HEK293 (cell line): ENCODE data around the gene CHST3.
A peak's percentile ranks its signal among the peaks of the same experiment; 100 is the strongest.

Experiments
- CTCF ChIA-PET: fragments of 350-600 bp; formaldehyde crosslinking; extraction: SDS; loops from one replicate; lab custom pipeline; 2021; ENCODE audit warnings: antibody characterized with exemption; lab: Yijun Ruan, JAX
- POLR2A ChIA-PET: fragments of 300-600 bp; formaldehyde crosslinking; extraction: SDS; loops from one replicate; lab custom pipeline; 2020; ENCODE audit warnings: antibody characterized with exemption, inconsistent platforms; lab: Yijun Ruan, JAX
- H3K27ac ChIP-seq: fragments of 200-500 bp; sonication (Bioruptor generic); 2 replicates; pipeline ENCODE4 v1.5.1; 2014; ENCODE audit warnings: low read depth, low read length, control low read depth, inconsistent platforms; ENCODE audit errors: extremely low read depth
- H3K36me3 ChIP-seq, 2 experiments: fragments of 200-500 bp in 1 of 2; sonication (Bioruptor generic) in 1 of 2; 1 replicate in 1 of 2; 2 replicates in 1 of 2; pipeline ENCODE4 v1.5.1; 2014 to 2017; ENCODE audit warnings: inconsistent platforms in 2 of 2, low read length in 2 of 2; ENCODE audit not compliant: control insufficient read depth in 2 of 2, insufficient read depth in 1 of 2
- H3K4me1 ChIP-seq: fragments of 200-500 bp; sonication (Bioruptor generic); 2 replicates; pipeline ENCODE4 v1.5.1; 2014; ENCODE audit warnings: mild to moderate bottlenecking, low read length, inconsistent platforms; ENCODE audit not compliant: control insufficient read depth, insufficient read depth
- H3K4me3 ChIP-seq: 2 replicates; pipeline ENCODE4 v1.5.1; 2011; ENCODE audit warnings: low read depth, mild to moderate bottlenecking, control low read depth, low read length, moderate library complexity
- H3K9me3 ChIP-seq: fragments of 200-500 bp; sonication (Bioruptor generic); 2 replicates; pipeline ENCODE4 v1.5.1; 2014; ENCODE audit warnings: low read depth, low read length, inconsistent platforms; ENCODE audit not compliant: control insufficient read depth, insufficient read depth
- HOXA7 ChIP-seq: sonication (generic); formaldehyde crosslinking; IDR thresholded peaks from 2 replicates; pipeline ENCODE4 v1.8.1; 2022; ENCODE audit warnings: missing genetic modification reagents, borderline replicate concordance
- KLF10 ChIP-seq: fragments of 450-650 bp; IDR thresholded peaks from 2 replicates; pipeline ENCODE4 v1.5.1; 2018; ENCODE audit warnings: missing biosample characterization, mild to moderate bottlenecking, missing genetic modification characterization
- MZF1 ChIP-seq: fragments of 450-650 bp; formaldehyde crosslinking; IDR thresholded peaks from 2 replicates; pipeline ENCODE4 v1.5.1; 2017; ENCODE audit warnings: missing biosample characterization, missing genetic modification characterization, borderline replicate concordance
- TCF7L2 ChIP-seq: IDR thresholded peaks from 2 replicates; pipeline ENCODE4 v1.6.1; 2011; ENCODE audit warnings: low read depth, mild to moderate bottlenecking, inconsistent platforms, low read length, moderate library complexity, borderline replicate concordance
- ZBTB7A ChIP-seq: fragments of 450-650 bp; formaldehyde crosslinking; IDR thresholded peaks from 2 replicates; pipeline ENCODE4 v1.5.1; 2016; ENCODE audit warnings: low read depth, missing biosample characterization, missing genetic modification characterization
- ZFHX2 ChIP-seq: fragments of 450-650 bp; formaldehyde crosslinking; conservative IDR thresholded peaks from 2 replicates; pipeline ENCODE4 v1.5.1; 2016; ENCODE audit warnings: missing biosample characterization, missing genetic modification characterization
- ZNF148 ChIP-seq: fragments of 450-650 bp; formaldehyde crosslinking; IDR thresholded peaks from 2 replicates; pipeline ENCODE4 v1.5.0; 2017; ENCODE audit warnings: missing biosample characterization, missing genetic modification characterization, borderline replicate concordance
- ZNF175 ChIP-seq: fragments of 450-650 bp; formaldehyde crosslinking; IDR thresholded peaks from 2 replicates; pipeline ENCODE4 v1.5.1; 2016; ENCODE audit warnings: missing biosample characterization, missing genetic modification characterization
- ZNF19 ChIP-seq: fragments of 450-650 bp; formaldehyde crosslinking; IDR thresholded peaks from 2 replicates; pipeline ENCODE4; 2016; ENCODE audit warnings: missing biosample characterization, missing genetic modification characterization, low read depth
- ZNF311 ChIP-seq: fragments of 450-650 bp; formaldehyde crosslinking; IDR thresholded peaks from 2 replicates; pipeline ENCODE4 v1.5.1; 2017; ENCODE audit warnings: missing biosample characterization, missing genetic modification characterization, borderline replicate concordance
- ZNF324 ChIP-seq: fragments of 450-650 bp; formaldehyde crosslinking; IDR thresholded peaks from 2 replicates; pipeline ENCODE4 v1.5.1; 2016; ENCODE audit warnings: missing biosample characterization, missing genetic modification characterization
- ZNF335 ChIP-seq: fragments of 450-650 bp; formaldehyde crosslinking; conservative IDR thresholded peaks from 2 replicates; pipeline ENCODE4 v1.5.1; 2016; ENCODE audit warnings: missing biosample characterization, missing genetic modification characterization
- ZNF37A ChIP-seq: fragments of 450-650 bp; IDR thresholded peaks from 2 replicates; pipeline ENCODE4 v1.5.1; 2018; ENCODE audit warnings: missing biosample characterization, missing genetic modification characterization
- ZNF416 ChIP-seq: fragments of 450-650 bp; formaldehyde crosslinking; IDR thresholded peaks from 2 replicates; pipeline ENCODE4 v1.5.1; 2016; ENCODE audit warnings: missing biosample characterization, missing genetic modification characterization
- ZNF423 ChIP-seq: fragments of 450-650 bp; formaldehyde crosslinking; IDR thresholded peaks from 2 replicates; pipeline ENCODE4 v1.5.1; 2016; ENCODE audit warnings: missing biosample characterization, missing genetic modification characterization
- ZNF513 ChIP-seq: fragments of 450-650 bp; IDR thresholded peaks from 2 replicates; pipeline ENCODE4 v1.5.1; 2018; ENCODE audit warnings: missing biosample characterization, missing genetic modification characterization
- ZNF670 ChIP-seq: fragments of 450-650 bp; formaldehyde crosslinking; IDR thresholded peaks from 2 replicates; pipeline ENCODE4 v1.5.1; 2016; ENCODE audit warnings: missing biosample characterization, missing genetic modification characterization, low read depth
- ZNF677 ChIP-seq: fragments of 450-650 bp; IDR thresholded peaks from 2 replicates; pipeline ENCODE4 v1.5.0; 2018; ENCODE audit warnings: missing biosample characterization, mild to moderate bottlenecking, missing genetic modification characterization, moderate library complexity
- ZNF747 ChIP-seq: fragments of 450-650 bp; formaldehyde crosslinking; IDR thresholded peaks from 2 replicates; pipeline ENCODE4 v1.5.1; 2016; ENCODE audit warnings: missing biosample characterization, missing genetic modification characterization
- ZNF768 ChIP-seq: fragments of 450-650 bp; formaldehyde crosslinking; IDR thresholded peaks from 2 replicates; pipeline ENCODE4 v1.5.1; 2018; ENCODE audit warnings: missing biosample characterization, mild to moderate bottlenecking, missing genetic modification characterization
- ZNF785 ChIP-seq: fragments of 450-650 bp; formaldehyde crosslinking; IDR thresholded peaks from 2 replicates; pipeline ENCODE4 v1.5.1; 2016; ENCODE audit warnings: missing biosample characterization, missing genetic modification characterization
- TF ChIP-seq, protein P1 (sequence below): fragments of 450-650 bp; formaldehyde crosslinking; IDR thresholded peaks from 2 replicates; pipeline ENCODE4 v1.5.1; 2016; ENCODE audit warnings: missing biosample characterization, missing genetic modification characterization
- TF ChIP-seq, protein P2 (sequence below): fragments of 450-650 bp; formaldehyde crosslinking; IDR thresholded peaks from 2 replicates; pipeline ENCODE4 v1.5.1; 2016; ENCODE audit warnings: missing biosample characterization, missing genetic modification characterization, borderline replicate concordance

Gene CHST3

DNA sequence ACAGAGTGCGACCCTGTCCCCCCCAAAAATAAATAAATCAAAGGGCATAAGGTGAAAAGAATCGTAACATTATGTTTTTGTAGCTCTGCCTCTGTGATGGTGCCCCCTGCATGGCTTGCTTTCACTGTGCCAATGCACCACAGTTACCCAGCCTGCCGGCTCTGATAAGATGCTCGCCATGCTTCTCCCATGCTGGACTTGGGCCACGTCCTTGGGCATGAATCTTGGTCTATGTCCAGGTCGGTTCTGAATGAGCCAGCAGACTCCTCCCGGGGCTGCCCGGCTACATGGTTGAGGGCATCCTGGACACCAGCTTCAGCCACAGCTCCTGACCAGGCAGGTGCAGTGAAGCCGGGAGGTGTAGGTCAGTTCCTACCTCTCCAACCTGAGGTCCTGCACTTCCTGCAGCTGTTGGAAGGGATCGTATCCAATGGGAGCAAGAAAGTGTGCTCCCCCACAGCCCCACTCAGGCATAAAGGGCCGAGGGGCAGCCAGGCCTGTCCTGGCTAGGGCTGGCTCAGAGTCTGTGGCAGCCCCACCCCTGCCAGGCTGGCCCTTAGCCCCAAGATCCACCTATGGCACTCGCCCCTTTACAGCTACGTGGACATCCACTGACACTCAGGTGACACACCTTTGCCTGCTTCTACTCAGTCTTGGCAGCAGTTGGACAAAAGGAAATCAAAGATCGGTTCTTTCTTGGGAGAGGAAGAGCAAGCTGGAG, 34.1 kb downstream of the CHST3 start:
- POLR2A ChIA-PET: interaction anchor here (1.1 to 1.3 kb wide), 3 partner anchors 24 to 41 kb away, joined by 3 to 4 read pairs (median 3); no protein-coding TSS in a partner anchor
- Histone ChIP-seq H3K9me3 (no peaks in the 10 kb centered on the region), H3K36me3 (no peaks in the 10 kb centered on the region)
- TF ChIP-seq ZFHX2 (0 out of 2 replicates have a peak, but pooled peaks have one; percentile 3), ZNF677 (no peak)
- TF ChIP-seq, protein P1, sequence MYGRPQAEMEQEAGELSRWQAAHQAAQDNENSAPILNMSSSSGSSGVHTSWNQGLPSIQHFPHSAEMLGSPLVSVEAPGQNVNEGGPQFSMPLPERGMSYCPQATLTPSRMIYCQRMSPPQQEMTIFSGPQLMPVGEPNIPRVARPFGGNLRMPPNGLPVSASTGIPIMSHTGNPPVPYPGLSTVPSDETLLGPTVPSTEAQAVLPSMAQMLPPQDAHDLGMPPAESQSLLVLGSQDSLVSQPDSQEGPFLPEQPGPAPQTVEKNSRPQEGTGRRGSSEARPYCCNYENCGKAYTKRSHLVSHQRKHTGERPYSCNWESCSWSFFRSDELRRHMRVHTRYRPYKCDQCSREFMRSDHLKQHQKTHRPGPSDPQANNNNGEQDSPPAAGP: 0 out of 2 replicates have a peak, but pooled peaks have one; percentile 36
- TF ChIP-seq, all 188 proteins: peak for 2
- peaks cover 12% of the 10 kb centered on the region for H3K4me1 ChIP-seq
- H3K27ac ChIP-seq: no peak overlapping the region
- H3K4me3 ChIP-seq: no peak overlapping the region
- CTCF ChIA-PET: interaction anchor here (0.7 to 2.5 kb wide), 5 partner anchors 16 to 130 kb away, joined by 3 to 12 read pairs (median 6); no protein-coding TSS in a partner anchor

- H3K36me3 ChIP-seq: no peaks in the 10 kb centered on the region
- H3K27ac ChIP-seq: peak overlapping the region; percentile 45
- no peaks in the 10 kb centered on the region for H3K9me3 ChIP-seq
- peaks cover 12% of the 10 kb centered on the region for H3K4me1 ChIP-seq
- TF ChIP-seq ZNF423 (tag by site-specific recombination) (peak; percentile 50; the same call in 1 of the 2 replicates), ZNF513 (tag by site-specific recombination) (no peak)
- POLR2A ChIA-PET: interaction anchor here (1.1 to 1.3 kb wide), 3 partner anchors 25 to 41 kb away, joined by 3 to 4 read pairs (median 3); no protein-coding TSS in a partner anchor
- no peak overlapping the region for H3K4me3 ChIP-seq
- CTCF ChIA-PET: interaction anchor here (0.7 to 2.5 kb wide), 5 partner anchors 16 to 129 kb away, joined by 3 to 12 read pairs (median 6); no protein-coding TSS in a partner anchor
Measured at GRCh38 chr10:71998840-71999194, 34.6 kb downstream of the CHST3 start.

GRCh38 chr10:71999360-72000072, 35.3 kb downstream of the CHST3 start:
- Histone ChIP-seq H3K27ac (peak overlapping the region; percentile 45), H3K4me1 (peaks cover 12% of the 10 kb centered on the region), H3K4me3 (no peak overlapping the region), H3K9me3 (no peaks in the 10 kb centered on the region), H3K36me3 (no peaks in the 10 kb centered on the region)
- POLR2A ChIA-PET: interaction anchor here (1.1 to 1.3 kb wide), 3 partner anchors 25 to 42 kb away, joined by 3 to 4 read pairs (median 3); no protein-coding TSS in a partner anchor
- CTCF ChIA-PET: interaction anchor here (0.5 to 2.5 kb wide), 6 partner anchors 17 to 103 kb away, joined by 3 to 12 read pairs (median 6); no protein-coding TSS in a partner anchor
- TF ChIP-seq KLF10 (tag by site-specific recombination): no peak
- TF ChIP-seq ZNF19 (tag by site-specific recombination): 0 out of 2 replicates have a peak, but pooled peaks have one; percentile 11
- TF ChIP-seq HOXA7: no peak
- no peak for TF ChIP-seq ZNF311 (tag by site-specific recombination)
- no peak for TF ChIP-seq ZNF670
- TF ChIP-seq ZNF148 (tag by site-specific recombination): no peak
- no peak for TF ChIP-seq ZBTB7A (tag by site-specific recombination)
- no peak for TF ChIP-seq ZNF747 (tag by site-specific recombination)
- no peak for TF ChIP-seq ZNF324 (tag by site-specific recombination)
- no peak for TF ChIP-seq ZNF37A (tag by site-specific recombination)
- TF ChIP-seq MZF1 (tag by site-specific recombination): no peak
- peak; percentile 28 for TF ChIP-seq ZNF335 (tag by site-specific recombination)
- no peak for TF ChIP-seq ZNF175 (tag by site-specific recombination)
- no peak for TF ChIP-seq ZNF416
- TF ChIP-seq, protein P2, sequence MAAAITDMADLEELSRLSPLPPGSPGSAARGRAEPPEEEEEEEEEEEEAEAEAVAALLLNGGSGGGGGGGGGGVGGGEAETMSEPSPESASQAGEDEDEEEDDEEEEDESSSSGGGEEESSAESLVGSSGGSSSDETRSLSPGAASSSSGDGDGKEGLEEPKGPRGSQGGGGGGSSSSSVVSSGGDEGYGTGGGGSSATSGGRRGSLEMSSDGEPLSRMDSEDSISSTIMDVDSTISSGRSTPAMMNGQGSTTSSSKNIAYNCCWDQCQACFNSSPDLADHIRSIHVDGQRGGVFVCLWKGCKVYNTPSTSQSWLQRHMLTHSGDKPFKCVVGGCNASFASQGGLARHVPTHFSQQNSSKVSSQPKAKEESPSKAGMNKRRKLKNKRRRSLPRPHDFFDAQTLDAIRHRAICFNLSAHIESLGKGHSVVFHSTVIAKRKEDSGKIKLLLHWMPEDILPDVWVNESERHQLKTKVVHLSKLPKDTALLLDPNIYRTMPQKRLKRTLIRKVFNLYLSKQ (tag by site-specific recombination): no peak
- TF ChIP-seq ZNF785 (tag by site-specific recombination): no peak
- TF ChIP-seq ZNF768: no peak
- TF ChIP-seq TCF7L2: no peak
